H9 (cell line): ENCODE data around the gene ARFIP1. TPM values are rescaled to one million over a fixed set of nuclear protein-coding genes. Genes with fewer than 3 reads are reported as not detected.

Experiments used
- DNase-seq: peaks from one replicate; pipeline ENCODE4 v3.0.0-alpha.2; 2017
- H2AFZ ChIP-seq: one replicate; pipeline ENCODE4 v1.6.1; 2013; ENCODE audit warnings: mild to moderate bottlenecking, low read length, control low read depth, moderate library complexity
- H2AK5ac ChIP-seq: 2 replicates; pipeline ENCODE4 v1.6.1; 2013; ENCODE audit warnings: low read length, control low read depth, mixed read lengths; ENCODE audit not compliant: insufficient read length
- H2BK120ac ChIP-seq: one replicate; pipeline ENCODE4 v1.6.1; 2013; ENCODE audit warnings: low read depth, mild to moderate bottlenecking, low read length, control low read depth, inconsistent platforms; ENCODE audit not compliant: poor library complexity, severe bottlenecking
- H2BK12ac ChIP-seq: 2 replicates; pipeline ENCODE4 v1.6.1; 2013; ENCODE audit warnings: low read length, control low read depth, mixed read lengths, low read depth; ENCODE audit not compliant: insufficient read length
- H2BK15ac ChIP-seq: 2 replicates; pipeline ENCODE4 v1.6.1; 2013; ENCODE audit warnings: low read depth, low read length, control low read depth
- H2BK20ac ChIP-seq: one replicate; pipeline ENCODE4 v1.6.1; 2013; ENCODE audit warnings: low read depth, mild to moderate bottlenecking, low read length, control low read depth, inconsistent platforms; ENCODE audit not compliant: poor library complexity, severe bottlenecking
- H2BK5ac ChIP-seq: 2 replicates; pipeline ENCODE4 v1.6.1; 2013; ENCODE audit warnings: low read length, control low read depth, mixed read lengths; ENCODE audit not compliant: insufficient read length
- H3K14ac ChIP-seq: 2 replicates; pipeline ENCODE4 v1.6.1; 2013; ENCODE audit warnings: low read length, control low read depth; ENCODE audit not compliant: insufficient read depth
- H3K18ac ChIP-seq: 2 replicates; pipeline ENCODE4 v1.6.1; 2013; ENCODE audit warnings: low read depth, mild to moderate bottlenecking, mixed read lengths, low read length, control low read depth; ENCODE audit not compliant: insufficient read length
- H3K23ac ChIP-seq: 2 replicates; pipeline ENCODE4 v1.6.1; 2013; ENCODE audit warnings: low read length, control low read depth, mixed read lengths, low read depth; ENCODE audit not compliant: insufficient read length
- H3K23me2 ChIP-seq: 2 replicates; pipeline ENCODE4 v1.6.1; 2013; ENCODE audit warnings: low read depth, mild to moderate bottlenecking, mixed read lengths, low read length, control low read depth; ENCODE audit not compliant: insufficient read length, poor library complexity, severe bottlenecking
- H3K27ac ChIP-seq: 2 replicates; pipeline ENCODE4 v1.5.1; 2013; ENCODE audit warnings: low read length, control low read depth, mixed read lengths, low read depth; ENCODE audit not compliant: insufficient read length
- H3K27me3 ChIP-seq: 2 replicates; pipeline ENCODE4 v1.6.1; 2013; ENCODE audit warnings: low read length, control low read depth, inconsistent platforms; ENCODE audit not compliant: insufficient read depth
- H3K4ac ChIP-seq: 2 replicates; pipeline ENCODE4 v1.6.1; 2013; ENCODE audit warnings: low read depth, mild to moderate bottlenecking, control low read depth, inconsistent platforms, low read length, moderate library complexity
- H3K4me1 ChIP-seq: 2 replicates; pipeline ENCODE4 v1.6.1; 2013; ENCODE audit warnings: low read length, control low read depth, inconsistent platforms; ENCODE audit not compliant: insufficient read depth
- H3K4me2 ChIP-seq: 2 replicates; pipeline ENCODE4 v1.6.1; 2013; ENCODE audit warnings: low read length, control low read depth, mixed read lengths; ENCODE audit not compliant: insufficient read length, insufficient read depth
- H3K56ac ChIP-seq: 2 replicates; pipeline ENCODE4 v1.6.1; 2013; ENCODE audit warnings: low read depth, mild to moderate bottlenecking, mixed read lengths, low read length, control low read depth; ENCODE audit not compliant: insufficient read length
- H3K79me1 ChIP-seq: 2 replicates; pipeline ENCODE4 v1.6.1; 2013; ENCODE audit warnings: low read depth, mild to moderate bottlenecking, moderate library complexity, low read length, control low read depth, inconsistent platforms; ENCODE audit not compliant: insufficient read depth, poor library complexity, severe bottlenecking
- H3K79me2 ChIP-seq: 2 replicates; pipeline ENCODE4 v1.6.1; 2013; ENCODE audit warnings: low read length, control low read depth, inconsistent platforms; ENCODE audit not compliant: insufficient read depth
- H3K9ac ChIP-seq: 2 replicates; pipeline ENCODE4 v1.6.1; 2013; ENCODE audit warnings: low read length, control low read depth, mixed read lengths; ENCODE audit not compliant: insufficient read length; ENCODE audit errors: extremely low read depth
- H3K9me3 ChIP-seq: one replicate; pipeline ENCODE4 v1.6.1; 2013; ENCODE audit warnings: low read depth, low read length, inconsistent platforms; ENCODE audit not compliant: control insufficient read depth
- H3T11ph ChIP-seq: one replicate; pipeline ENCODE4 v1.6.1; 2013; ENCODE audit warnings: mild to moderate bottlenecking, low read length, control low read depth, inconsistent platforms
- H4K20me1 ChIP-seq: one replicate; pipeline ENCODE4 v1.6.1; 2013; ENCODE audit not compliant: control insufficient read depth, insufficient read length, insufficient read depth
- H4K5ac ChIP-seq: 2 replicates; pipeline ENCODE4 v1.6.1; 2013; ENCODE audit warnings: low read depth, mild to moderate bottlenecking, mixed read lengths, low read length, control low read depth; ENCODE audit not compliant: insufficient read length
- H4K8ac ChIP-seq: replicated peaks from 2 replicates; pipeline ENCODE4 v1.6.1; 2013; ENCODE audit warnings: low read length, control low read depth, mixed read lengths, low read depth; ENCODE audit not compliant: insufficient read length
- H4K91ac ChIP-seq: 2 replicates; pipeline ENCODE4 v1.6.1; 2013; ENCODE audit warnings: low read depth, mild to moderate bottlenecking, moderate library complexity, mixed read lengths, low read length, control low read depth; ENCODE audit not compliant: insufficient read length
- H3K27ac Mint-ChIP-seq, 3 experiments: 2 replicates in 2 of 3; 3 replicates in 1 of 3; pipeline ENCODE4 v1.8.0; 2020 to 2021; ENCODE audit warnings: mixed read lengths in 3 of 3, mild to moderate bottlenecking in 1 of 3, moderate library complexity in 1 of 3
- H3K27me3 Mint-ChIP-seq: 2 replicates; pipeline ENCODE4 v1.8.0; 2021; ENCODE audit warnings: low read depth, mild to moderate bottlenecking, moderate library complexity, mixed read lengths
- H3K36me3 Mint-ChIP-seq, 3 experiments: 2 replicates in 2 of 3; 3 replicates in 1 of 3; pipeline ENCODE4 v1.8.0; 2020 to 2021; ENCODE audit warnings: low read depth in 3 of 3, mixed read lengths in 3 of 3; ENCODE audit not compliant: insufficient read depth in 1 of 3
- H3K4me1 Mint-ChIP-seq, 2 experiments: 2 replicates each; pipeline ENCODE4 v1.8.0; 2020; ENCODE audit warnings: mixed read lengths in 2 of 2
- H3K4me3 Mint-ChIP-seq, 2 experiments: 2 replicates in 1 of 2; 3 replicates in 1 of 2; pipeline ENCODE4 v1.8.0; 2020 to 2021; ENCODE audit warnings: mild to moderate bottlenecking in 2 of 2, mixed read lengths in 2 of 2, moderate library complexity in 1 of 2
- H3K9me3 Mint-ChIP-seq, 2 experiments: 2 replicates in 1 of 2; 3 replicates in 1 of 2; pipeline ENCODE4 v1.8.0; 2020; ENCODE audit warnings: mild to moderate bottlenecking in 2 of 2, mixed read lengths in 2 of 2, moderate library complexity in 1 of 2
- total RNA-seq: library from RNA; stranded (reverse); gene quantifications from 2 replicates; pipeline ENCODE4 v1.2.1, GENCODE V29; 2021
- TF ChIP-seq, protein P1 (sequence below): fragments of 200-600 bp; sonication (generic); conservative IDR thresholded peaks from 3 replicates; pipeline ENCODE4 v1.8.0; 2021; ENCODE audit warnings: antibody characterized with exemption, mild to moderate bottlenecking

Gene ARFIP1
- total RNA-seq, 1 experiment from 2014 or later = 30.8 TPM

DNA sequence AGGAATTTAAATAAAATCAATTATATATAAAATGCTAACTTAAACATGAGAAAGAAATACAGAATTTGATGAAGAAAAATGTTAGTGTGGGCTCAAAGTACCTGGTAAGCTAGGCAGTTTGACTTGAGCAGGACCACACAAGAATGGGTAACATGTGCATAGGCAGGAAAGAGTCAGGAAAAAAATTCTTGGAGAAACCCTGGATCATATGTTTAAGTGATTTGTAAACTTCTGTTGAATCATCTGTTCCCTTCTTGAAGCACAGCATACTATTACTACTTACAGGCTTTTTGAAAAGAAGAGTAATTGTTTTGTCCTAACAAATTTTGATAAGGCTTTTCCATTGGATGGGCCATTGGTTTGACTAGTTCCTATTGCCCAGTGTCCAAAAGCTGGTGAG is 118.9 kb downstream of the ARFIP1 start:
- H3K36me3 Mint-ChIP-seq = peaks cover 2 to 15% (median 5%) of the 10 kb centered on the region in 3 experiments; a peak in 6 of 7 replicates
- H2BK20ac ChIP-seq = no peak overlapping the region
- H2AFZ ChIP-seq = no peak overlapping the region
- peaks cover 5 to 13% of the 10 kb centered on the region in 2 experiments; a peak in 3 of 4 replicates for H3K4me1 Mint-ChIP-seq
- H3K14ac ChIP-seq = no peak overlapping the region
- H3K9me3 ChIP-seq = no peaks in the 10 kb centered on the region
- no peaks in the 10 kb centered on the region for H4K20me1 ChIP-seq
- H3K27me3 ChIP-seq = no peaks in the 10 kb centered on the region
- no peak overlapping the region for H2BK12ac ChIP-seq
- DNase-seq = no peak
- no peak overlapping the region for H2AK5ac ChIP-seq
- no peak overlapping the region for H3K9ac ChIP-seq
- no peaks in the 10 kb centered on the region for H3K79me1 ChIP-seq
- H3K27ac Mint-ChIP-seq = no peak overlapping the region
- no peak overlapping the region for H4K91ac ChIP-seq
- H3T11ph ChIP-seq = no peak overlapping the region
- H2BK120ac ChIP-seq = no peak overlapping the region
- TF ChIP-seq, protein P1, sequence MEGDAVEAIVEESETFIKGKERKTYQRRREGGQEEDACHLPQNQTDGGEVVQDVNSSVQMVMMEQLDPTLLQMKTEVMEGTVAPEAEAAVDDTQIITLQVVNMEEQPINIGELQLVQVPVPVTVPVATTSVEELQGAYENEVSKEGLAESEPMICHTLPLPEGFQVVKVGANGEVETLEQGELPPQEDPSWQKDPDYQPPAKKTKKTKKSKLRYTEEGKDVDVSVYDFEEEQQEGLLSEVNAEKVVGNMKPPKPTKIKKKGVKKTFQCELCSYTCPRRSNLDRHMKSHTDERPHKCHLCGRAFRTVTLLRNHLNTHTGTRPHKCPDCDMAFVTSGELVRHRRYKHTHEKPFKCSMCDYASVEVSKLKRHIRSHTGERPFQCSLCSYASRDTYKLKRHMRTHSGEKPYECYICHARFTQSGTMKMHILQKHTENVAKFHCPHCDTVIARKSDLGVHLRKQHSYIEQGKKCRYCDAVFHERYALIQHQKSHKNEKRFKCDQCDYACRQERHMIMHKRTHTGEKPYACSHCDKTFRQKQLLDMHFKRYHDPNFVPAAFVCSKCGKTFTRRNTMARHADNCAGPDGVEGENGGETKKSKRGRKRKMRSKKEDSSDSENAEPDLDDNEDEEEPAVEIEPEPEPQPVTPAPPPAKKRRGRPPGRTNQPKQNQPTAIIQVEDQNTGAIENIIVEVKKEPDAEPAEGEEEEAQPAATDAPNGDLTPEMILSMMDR = no peak
- no peak overlapping the region for H3K23ac ChIP-seq
- no peak overlapping the region for H3K4ac ChIP-seq
- H3K27ac ChIP-seq = no peak overlapping the region
- H4K8ac ChIP-seq = no peak overlapping the region
- no peaks in the 10 kb centered on the region for H3K23me2 ChIP-seq
- no peak overlapping the region for H3K4me3 Mint-ChIP-seq
- no peak overlapping the region for H3K4me2 ChIP-seq
- no peak overlapping the region for H2BK15ac ChIP-seq
- no peak overlapping the region for H2BK5ac ChIP-seq
- no peaks in the 10 kb centered on the region for H3K9me3 Mint-ChIP-seq
- no peaks in the 10 kb centered on the region; the same call in 1 of the 2 replicates for H3K4me1 ChIP-seq
- H3K56ac ChIP-seq = no peak overlapping the region
- H3K79me2 ChIP-seq = no peaks in the 10 kb centered on the region
- H3K18ac ChIP-seq = no peak overlapping the region
- H3K27me3 Mint-ChIP-seq = no peaks in the 10 kb centered on the region
- H4K5ac ChIP-seq = no peak overlapping the region
